DMS53 treated with DMSO at 0.1 percent for 48 hours (cell line): ENCODE results near the gene LSM12.
A peak's percentile ranks its signal among the peaks of the same experiment; 100 is the strongest.
"Not testable (repeated sequence)": the region's sequence is repeated elsewhere in the genome, so short reads cannot be mapped to it uniquely, and the experiment has no call there.

Experiments
- DNase-seq: peaks from one replicate; lab custom pipeline; 2025; ENCODE audit not compliant: unreplicated experiment; lab: John Stamatoyannopoulos, UW

LSM12 gene

DNA sequence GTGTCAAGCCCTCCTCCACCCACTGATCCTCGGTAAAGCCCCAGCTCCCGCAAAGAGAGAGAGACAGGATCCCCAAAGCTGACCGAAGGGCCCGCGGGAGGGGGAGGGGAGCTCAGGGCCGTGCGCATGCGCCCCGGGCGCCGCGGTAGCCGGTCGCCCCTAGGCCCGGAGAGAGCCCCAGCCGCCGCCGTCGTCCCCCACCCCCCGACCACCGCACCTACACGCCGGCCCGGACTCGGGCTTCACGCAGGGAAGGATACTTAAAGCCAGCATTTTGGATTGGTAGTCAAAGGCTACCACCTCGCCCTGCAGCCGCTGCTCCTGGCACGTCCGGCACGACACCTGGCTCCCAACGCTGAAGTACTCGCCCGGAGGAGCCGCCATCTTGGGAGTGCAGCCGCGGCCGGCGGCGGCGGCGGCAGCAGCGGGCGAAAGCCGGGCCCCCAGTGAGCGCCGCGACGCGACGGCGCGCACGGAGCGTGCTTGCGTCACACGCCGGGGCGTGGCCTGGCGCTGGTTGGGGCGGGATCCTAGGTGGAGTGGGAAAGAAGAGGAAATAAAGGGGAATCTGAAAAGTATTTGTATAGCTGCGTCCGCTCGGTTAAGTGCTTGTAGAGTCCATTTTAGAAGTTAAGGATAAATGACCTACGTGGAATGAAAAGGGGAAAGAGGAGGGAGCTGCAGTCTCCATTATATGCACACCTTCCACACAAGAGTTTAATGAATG, at the start of gene LSM12:
TSS of gene LSM12 (minus strand) at position 468 of the 727 bp plus-strand sequence. CDS start at position 384, 84 bp downstream.
- DNase-seq = peak; percentile 96

DNA sequence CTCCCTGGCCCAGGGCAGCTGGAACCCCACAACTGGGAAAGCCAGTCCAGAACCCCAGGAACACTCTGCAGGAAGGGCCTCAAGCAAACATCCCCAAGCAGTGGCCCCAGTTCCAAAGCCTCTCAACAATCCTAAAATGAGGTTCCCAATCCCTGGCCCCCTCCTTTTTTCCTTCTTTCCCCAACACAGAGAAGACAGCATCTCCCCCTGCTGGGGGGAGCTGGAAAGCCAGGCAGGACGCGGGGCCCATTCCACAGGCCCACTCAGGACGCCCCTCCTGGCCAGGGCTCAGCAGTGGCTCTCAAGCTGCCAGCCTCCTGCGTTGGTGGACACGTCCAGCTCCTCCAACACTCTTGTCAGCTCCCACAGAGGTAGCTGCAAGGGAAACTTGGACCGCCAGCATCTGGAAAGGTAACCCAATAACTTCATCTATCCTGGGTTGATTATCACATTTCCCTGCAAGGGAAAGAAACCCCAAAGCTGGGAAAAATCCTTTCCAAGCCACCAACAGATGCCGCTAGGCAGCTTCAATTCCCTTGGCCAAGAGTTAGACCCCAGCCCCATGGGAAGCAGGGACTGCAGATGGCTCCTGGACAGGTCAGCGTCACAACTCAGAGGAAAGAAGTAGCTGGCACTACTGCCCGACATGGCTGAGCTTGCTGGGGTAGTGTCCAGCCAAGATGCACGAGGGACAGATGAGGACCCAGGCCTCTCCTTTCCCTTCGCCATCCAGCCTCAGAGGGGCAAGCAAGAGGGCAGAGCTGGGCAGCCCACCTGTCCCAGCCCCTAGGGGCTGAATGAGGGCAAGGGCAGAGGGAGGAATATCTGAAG, 49.3 kb upstream of the LSM12 start:
- DNase-seq = peak; percentile 13

DNA sequence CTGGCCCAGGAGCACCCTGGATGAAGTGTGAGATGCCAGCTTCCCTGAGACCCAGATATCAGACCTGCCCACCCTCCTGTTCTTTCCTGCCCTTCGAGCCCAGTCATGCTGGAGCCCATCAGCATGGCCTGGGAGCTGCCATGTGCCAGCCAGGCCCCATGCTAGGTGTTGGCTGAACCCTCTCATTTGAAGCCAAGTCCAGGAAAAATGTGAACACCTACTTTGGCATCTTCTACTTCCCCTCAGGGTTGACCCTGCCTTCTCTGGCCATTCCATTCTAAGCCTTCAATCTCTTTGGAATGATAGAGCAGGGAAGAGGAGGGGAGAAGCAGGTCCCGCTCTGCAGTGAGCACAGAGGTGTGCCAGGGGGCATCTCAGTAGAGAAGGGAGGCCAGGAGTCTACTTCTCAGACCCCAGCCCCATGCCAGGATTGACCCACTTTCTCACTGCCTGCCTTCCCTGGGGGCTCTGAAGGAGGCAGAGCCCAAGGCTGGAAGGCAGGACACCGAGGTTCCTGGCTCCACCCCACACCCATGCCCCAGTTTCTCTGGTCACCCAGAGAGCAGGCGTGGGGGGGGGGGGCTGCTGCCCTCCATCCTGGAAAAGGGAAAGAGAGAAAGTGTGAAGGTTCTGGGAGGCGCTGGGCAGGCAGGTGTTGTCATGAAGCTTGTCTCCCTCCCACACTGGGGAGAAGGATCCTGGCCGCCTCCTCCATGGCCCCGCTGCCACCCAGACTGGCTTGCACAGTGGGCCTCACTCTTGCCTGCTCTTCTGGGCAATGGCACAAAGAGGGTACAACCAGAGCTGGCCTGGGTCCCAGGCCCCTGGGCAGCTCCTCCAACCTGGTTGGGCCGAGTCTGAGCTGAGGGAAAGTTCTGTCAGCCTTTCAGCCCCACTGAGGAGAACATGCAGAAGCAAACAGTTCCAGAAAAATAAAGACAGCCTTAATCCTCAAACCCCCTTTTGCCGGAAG, 47.7 kb upstream of the LSM12 start:
- no peak for DNase-seq

DNA sequence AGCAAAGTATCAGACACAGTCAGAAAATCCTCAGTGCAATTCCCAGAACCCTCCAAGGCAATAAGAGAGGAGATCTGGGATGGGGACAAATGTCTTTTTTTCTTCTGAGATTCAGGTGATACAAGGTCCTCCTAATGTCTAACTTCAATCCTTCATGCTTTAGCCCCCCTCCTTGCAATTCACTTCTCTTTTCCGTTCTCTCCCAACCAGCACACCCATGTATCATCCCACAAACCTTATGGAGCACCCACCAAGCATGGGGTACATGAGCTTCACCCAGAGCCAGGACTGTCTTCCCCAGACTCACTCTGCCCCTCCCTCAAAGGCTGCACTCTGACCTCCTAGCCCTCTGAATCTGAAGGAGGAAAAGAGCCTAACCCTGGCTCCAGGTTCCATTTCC, 46.9 kb upstream of the LSM12 start:
- no peak for DNase-seq

DNA sequence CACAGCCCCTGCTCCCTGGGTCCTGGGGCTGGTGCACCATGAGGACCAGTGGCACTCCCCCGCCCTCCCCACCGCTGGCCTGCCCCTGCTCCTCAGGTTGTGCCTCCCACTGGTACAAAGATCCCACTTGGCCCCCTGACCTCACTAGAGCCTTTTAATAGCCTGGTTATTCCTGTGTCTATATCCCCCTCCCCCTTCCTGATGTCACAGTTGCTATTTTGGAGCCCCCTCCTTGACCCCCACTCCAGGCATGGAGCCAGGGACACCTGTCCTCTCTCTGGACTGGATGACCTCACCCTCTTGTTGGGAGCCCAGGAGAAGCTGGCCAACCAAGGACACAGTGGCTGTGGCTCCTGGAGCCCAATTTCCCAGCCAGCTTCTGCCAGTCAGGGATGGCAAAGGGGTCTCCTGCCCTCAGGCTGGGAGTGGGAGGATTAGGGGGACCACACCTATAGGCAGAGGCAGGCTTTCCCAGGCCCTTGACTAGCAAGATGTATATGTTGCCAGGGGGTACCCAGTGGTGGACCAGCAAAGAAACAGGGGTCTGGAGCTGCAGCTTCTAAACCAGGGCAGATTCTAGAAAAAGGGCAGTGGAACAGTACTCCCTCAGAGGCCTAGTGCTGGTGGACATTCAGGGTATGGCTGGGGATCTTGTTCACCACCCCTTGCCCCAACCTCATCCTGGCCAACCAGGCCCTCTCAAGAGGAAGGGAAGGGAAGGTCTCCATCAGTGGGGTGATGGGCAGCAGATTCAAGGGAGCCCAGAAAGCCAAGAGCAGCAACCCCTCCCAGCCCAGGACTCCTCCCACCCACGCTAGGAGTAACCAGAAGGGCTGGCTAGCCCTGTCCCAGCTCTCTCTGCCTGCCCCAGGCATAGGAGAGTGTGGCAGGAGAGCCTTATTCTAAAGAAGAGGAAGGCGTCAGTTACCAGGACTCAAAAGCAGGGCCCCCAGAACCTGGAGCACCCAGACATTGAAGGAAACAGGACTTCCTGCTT, 46.1 kb upstream of the LSM12 start:
- DNase-seq = no peak

DNA sequence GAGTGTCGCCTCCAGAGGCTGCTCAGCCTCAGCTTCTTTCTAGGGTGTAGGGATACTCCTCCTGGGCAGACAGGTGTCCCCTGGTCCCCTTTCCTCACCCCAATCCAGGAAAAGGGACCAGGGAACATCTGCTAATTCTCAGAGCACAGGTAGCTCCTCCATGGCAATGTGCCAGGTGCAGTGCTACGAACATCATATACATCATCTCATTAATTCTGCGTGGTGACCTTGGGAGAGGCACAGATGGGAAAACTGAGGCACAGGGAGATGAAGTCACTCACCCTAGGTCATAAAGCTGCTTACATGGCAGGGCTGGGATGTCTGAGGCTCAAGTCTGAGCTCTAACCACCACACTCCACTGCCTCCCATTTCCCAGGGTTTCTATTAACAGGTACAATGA, 45.3 kb upstream of the LSM12 start:
- no peak for DNase-seq

DNA sequence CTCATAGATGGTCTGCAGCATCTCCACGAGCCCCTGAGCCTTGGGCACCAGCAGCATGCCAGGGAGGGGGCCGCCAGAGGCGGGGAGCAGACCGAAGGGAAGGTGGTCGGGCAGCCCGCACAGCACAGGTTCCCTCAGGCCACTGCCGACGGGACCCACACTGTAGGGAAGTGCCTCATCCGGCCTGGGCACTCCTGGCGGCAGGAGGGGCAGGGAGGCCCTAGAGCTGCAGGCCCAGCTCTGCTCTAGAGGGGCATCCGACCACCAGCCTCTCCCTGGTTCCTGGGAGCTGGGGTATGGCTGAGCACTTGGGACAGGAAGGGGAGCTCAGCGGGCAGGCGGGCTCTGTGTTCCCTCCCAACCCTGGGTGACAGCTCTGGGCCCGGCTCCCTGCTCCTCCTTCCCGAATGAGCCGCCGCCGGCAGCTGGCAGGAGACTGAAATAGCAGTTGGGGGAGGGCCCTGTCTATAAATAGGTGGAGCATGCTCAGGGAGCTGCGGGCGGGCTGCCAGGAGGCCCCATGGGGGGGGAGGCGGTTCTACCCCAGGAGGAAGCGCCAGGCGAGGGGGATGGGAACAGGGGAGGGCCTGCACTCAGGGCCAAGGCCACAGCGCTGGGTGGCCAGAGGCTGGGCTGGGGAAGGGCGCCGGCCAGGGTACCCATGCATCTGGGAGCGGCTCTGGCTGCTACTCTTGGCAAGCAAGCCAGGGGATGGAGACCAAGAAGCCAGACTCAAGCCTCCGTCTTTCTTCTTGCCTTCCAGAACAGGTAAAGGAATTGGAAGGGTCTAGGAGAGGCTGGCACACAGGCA, 44.6 kb upstream of the LSM12 start:
- peak; percentile 97 for DNase-seq

DNA sequence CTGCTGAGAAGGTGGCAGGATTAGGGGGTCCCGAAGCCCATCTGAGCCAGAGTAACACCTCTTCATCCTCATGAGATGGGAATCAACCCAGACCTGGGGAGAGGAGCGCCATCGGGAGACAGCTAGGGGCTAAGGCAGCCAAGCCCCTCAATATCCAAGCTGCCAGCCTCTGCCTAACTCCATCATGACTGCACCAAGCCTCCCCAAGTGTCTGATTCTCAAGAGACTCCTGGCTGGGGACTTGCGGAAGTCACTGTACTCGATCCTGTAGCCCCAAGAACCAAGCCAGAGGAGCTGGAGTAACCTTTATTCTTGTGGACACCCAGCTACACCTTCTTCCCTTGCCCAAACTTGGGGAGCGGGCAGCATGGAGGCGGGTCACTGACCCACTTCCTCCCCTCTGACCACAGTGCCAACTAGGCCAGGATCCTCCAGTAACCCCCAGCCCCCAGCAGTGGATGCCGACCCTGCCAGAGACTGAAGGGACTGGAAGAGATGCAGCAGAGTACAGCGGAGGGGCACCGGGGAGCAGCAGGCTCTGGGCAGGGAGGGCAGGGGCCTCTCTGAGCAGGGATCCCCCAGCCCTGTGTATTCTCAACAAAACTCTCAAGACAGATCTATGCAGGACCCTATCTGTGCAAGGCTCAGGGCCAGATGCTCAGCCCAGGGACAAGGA, 43.7 kb upstream of the LSM12 start:
- DNase-seq = no peak

DNA sequence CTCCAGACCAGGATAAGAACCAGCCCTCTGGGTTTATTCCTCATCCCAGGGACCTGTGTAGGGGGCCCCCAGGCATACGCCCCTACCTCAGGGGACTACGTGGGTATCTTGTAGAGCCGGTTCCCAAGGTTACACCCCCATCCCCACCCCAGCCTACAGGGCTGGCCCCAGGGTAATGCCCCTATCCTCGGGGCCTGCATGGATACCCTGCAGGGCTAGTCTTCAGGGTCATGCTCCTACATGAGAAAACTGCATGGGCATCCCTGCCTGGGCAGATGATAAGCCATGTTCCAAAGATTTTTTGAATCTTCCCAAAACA, 42.8 kb upstream of the LSM12 start:
- no peak for DNase-seq

DNA sequence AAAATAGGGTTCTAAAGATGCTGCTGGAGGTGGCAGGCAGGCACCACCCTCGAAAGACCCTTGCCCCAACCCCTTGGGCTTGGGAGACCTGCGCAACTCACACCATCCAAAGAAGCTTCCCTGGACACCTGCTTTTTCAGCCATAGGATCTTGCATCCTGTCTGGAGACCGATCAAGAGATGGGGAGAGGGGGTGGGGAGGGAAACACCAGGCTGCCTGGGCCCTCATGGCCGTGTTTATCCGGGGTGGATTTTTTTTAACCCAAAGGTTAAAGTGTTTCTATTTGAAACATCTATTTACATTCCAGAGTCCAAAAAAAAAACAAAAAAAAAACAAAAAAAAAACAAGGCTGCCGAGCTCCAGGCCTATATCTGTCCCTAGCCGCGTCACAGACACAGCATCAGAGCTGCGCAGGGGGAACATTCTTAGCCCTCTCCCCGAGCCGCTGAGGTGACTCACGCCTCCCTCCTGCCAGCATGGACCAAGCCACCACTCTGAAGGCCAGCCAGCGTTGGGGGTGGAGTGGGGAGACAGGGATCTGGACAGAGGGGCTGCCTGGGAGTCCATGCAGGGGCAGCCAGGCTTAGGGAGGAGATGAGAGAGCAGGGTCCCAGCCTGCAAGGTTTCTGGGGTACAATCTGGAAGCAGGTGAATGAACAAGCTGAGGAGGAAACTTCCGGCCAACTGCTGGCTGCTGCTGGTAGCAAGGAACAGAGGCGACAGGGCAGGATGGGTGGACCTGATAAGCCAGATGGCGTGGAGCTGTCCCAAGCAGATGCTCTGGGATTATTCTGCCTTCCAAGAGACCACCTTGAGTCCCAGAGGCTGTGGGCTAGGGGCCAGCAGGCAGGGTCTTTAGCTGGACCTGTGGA, 42.2 kb upstream of the LSM12 start:
- DNase-seq = peak; percentile 49

DNA sequence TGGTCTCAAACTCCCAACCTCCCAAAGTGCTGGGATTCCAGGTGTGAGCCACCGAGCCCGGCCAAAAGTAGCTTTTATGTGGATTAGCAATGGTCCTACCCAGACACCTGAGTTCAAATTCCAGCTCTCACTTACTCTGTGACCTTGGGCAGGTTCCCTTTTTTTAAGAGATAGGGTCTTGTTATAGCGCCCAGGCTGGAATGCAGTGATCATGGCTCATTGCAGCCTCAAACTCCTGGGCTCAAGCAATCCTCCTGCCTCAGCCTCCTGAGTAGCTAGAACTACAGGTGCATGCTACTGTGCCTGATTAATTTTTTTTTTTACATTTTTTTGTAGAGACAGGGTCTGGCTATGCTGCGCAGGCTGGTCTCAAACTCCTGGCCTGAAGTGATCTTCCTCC, 40.3 kb upstream of the LSM12 start:
- no peak for DNase-seq

DNA sequence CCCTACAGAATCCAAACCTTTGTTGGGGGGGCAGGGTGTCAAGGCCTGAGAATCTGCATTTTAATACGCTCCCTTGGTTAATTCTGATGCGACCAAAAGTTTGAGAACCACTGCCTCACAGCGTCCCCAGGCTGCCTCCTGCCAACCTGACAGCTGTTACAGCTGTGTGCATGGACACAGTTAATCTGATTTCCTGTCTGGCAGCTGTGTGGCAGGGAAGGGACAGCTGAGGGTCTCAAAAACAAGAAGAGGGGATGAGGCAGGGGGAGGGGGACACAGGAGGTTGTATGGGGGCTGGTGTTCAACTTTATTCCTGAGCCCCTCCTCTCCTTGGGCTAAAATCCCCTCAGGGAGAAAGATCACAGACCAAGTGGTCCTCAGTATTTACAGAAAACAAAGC, 39.5 kb upstream of the LSM12 start:
- no peak for DNase-seq

DNA sequence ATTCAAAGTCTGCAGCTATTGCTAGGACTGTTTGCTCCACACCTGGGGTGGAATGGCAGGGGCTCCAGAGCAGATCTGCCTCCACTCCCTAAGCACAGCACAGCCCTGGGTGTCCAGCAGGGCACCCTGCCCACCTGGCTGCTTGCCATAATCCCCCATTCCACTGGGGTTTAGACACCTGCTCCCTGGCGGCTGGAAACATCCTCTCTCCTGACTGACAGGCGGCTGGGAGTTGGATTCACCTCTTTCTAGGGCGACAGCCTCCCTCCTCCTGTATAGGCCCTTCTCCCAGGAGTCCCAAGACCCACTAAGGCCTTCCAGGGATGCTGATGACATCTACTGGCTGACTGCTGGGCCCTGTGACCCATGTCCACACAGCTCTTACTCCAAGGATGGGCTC, 39.0 kb upstream of the LSM12 start:
- no peak for DNase-seq

DNA sequence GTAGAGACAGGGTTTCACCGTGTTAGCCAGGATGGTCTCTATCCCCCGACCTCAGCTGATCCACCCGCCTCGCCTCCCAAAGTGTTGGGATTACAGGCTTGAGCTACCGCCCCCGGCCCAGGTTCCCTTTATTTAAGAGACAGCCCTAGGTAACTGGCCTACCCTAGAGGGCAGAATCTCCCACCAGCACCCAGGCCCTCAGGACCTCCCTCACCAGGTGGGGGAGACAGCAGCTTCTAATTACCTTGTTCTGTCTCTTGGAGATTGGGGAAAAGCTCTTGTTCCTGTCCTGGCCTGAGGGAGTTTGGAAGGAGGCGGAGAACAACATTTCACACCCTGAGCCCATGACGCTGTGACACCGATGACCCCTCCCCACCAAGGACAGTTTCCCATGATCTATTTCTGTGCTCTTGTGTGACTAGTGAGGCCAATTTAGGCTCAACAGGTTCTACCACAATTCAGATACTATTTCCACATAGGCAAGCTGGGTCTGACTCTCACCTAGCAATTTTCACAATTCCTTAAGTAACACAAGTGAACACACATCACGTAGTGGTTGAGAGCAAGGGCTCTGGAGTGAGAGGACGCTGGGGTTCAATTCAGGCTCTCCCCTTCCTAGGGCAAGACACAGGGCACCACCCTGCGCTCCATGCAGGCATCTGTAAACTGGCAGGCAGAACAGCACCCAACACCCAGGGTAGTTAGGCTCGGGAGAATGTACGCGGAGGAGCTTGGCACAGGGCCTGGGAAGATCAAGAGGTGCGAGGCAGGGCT, 36.6 kb upstream of the LSM12 start:
- no peak for DNase-seq

DNA sequence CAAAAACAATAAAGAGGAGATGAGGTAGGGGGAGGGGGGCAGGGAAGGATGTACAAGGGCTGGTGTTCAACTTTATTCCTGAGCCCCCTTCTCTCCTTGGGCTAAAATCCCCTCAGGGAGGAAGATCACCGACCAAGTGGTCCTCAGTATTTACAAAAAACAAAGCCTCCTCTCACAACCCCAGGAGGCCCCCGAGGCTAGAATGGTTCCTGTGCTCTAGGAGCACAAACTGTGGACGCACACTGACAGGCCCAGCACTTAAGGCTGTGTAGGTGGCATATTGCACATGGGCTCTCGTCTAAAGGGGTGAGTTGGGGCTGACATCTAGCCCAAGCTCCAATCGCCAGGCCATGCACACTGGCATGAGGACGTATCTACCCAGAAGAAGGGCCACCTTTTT, 35.4 kb upstream of the LSM12 start:
- DNase-seq = not testable (repeated sequence)

DNA sequence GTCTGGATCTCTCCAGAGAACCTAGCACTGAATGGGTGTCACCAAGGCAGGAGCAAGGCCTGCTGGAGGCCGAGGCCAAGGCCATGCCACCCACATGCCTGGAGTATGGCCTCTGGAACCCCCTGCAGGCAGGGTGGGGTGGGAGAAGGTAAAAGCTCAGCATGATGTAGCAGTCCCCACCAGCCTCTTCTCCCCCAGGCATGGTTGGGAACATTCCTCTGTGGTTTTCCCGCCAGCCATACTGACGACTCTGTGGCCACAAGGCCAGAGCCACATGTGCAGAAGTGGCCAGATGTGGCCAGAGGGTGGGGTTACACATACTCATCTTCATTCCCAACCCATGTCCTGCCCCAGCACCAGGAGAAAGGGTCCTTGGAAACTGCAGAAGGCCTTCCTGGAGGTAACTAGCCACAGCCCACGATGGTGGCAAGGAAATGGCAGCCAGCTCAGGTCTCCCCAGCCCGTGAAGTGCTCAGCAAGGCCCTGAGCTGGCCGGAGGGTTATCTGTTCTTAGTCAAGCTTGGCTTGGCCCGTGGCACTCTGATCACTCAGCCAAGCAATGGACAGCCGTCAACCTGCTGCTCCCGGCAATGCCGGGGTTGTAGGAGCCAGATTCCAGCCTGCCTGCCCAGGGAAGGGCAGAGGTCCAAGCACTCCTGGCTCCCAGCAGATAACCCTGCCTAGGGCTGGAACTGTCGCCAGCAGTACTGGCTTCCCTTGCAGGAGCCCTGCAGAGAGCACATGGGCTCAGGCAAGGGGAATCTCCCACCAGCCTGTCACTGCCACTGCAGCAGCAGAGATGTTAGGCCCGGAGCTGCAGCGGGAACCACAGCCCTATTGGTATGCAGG, 30.9 kb upstream of the LSM12 start:
- no peak for DNase-seq
